ENCODE results near the gene NPR1.

- TF ChIP-seq, protein P1, sequence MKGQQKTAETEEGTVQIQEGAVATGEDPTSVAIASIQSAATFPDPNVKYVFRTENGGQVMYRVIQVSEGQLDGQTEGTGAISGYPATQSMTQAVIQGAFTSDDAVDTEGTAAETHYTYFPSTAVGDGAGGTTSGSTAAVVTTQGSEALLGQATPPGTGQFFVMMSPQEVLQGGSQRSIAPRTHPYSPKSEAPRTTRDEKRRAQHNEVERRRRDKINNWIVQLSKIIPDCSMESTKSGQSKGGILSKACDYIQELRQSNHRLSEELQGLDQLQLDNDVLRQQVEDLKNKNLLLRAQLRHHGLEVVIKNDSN (CRISPR knock-in tag; IDR thresholded peaks at IDR 0.05): no peak
- TF ChIP-seq ZNF138 (CRISPR knock-in tag; conservative IDR thresholded peaks at IDR 0.05): no peak
- TF ChIP-seq CTCF (IDR thresholded peaks at IDR 0.05): no peak
Observed at GRCh38 chr1:153670257-153670858, 8.1 kb upstream of the NPR1 start.
